CD1c-positive myeloid dendritic cell (primary cell): ENCODE data around the gene ORAI3.

Experiments
- DNase-seq: peaks from one replicate; pipeline ENCODE4 v3.0.0-alpha.2; 2016; ENCODE audit errors: extremely low spot score

ORAI3 gene

GRCh38 chr16:30948667-30949649 is at the start of gene ORAI3:
TSS of gene ORAI3 (plus strand) at chr16:30949068. CDS start at chr16:30949290, 222 bp downstream.
- peak; percentile 86 for DNase-seq

GRCh38 chr16:30899794-30900193 is 49.1 kb upstream of the ORAI3 start:
- no peak for DNase-seq

- no peak for DNase-seq
These were observed 48.3 kb upstream of the ORAI3 start for GRCh38 chr16:30900588-30900987.

- no peak for DNase-seq
These were observed 47.5 kb upstream of the ORAI3 start for GRCh38 chr16:30901201-30902028.

- DNase-seq: peak; percentile 84
These were observed 46.6 kb upstream of the ORAI3 start for GRCh38 chr16:30902029-30902972.

GRCh38 chr16:30903002-30903401 is 45.9 kb upstream of the ORAI3 start:
- DNase-seq: no peak

- DNase-seq: peak; percentile 82
These were observed 45.3 kb upstream of the ORAI3 start for GRCh38 chr16:30903596-30903995.

- no peak for DNase-seq
These were observed 44.6 kb upstream of the ORAI3 start for GRCh38 chr16:30904114-30904780.

GRCh38 chr16:30907064-30907463 is 41.8 kb upstream of the ORAI3 start:
- no peak for DNase-seq

GRCh38 chr16:30910427-30911029 is 38.3 kb upstream of the ORAI3 start:
- no peak for DNase-seq

- DNase-seq: no peak
These were observed 36.0 kb upstream of the ORAI3 start for GRCh38 chr16:30912794-30913412.

GRCh38 chr16:30914830-30915229 is 34.0 kb upstream of the ORAI3 start:
- no peak for DNase-seq

GRCh38 chr16:30918614-30919013 is 30.3 kb upstream of the ORAI3 start:
- no peak for DNase-seq

- DNase-seq: no peak
These were observed 28.0 kb upstream of the ORAI3 start for GRCh38 chr16:30920891-30921290.

- DNase-seq: no peak
These were observed 27.5 kb upstream of the ORAI3 start for GRCh38 chr16:30921459-30921747.

GRCh38 chr16:30921748-30922419 is 27.0 kb upstream of the ORAI3 start:
- DNase-seq: peak; percentile 91

GRCh38 chr16:30922420-30922959 is 26.4 kb upstream of the ORAI3 start:
- DNase-seq: peak; percentile 99

- peak; percentile 98 for DNase-seq
These were observed 25.8 kb upstream of the ORAI3 start for GRCh38 chr16:30922960-30923535.

- DNase-seq: no peak
These were observed 25.3 kb upstream of the ORAI3 start, which contains the start of gene FBXL19 for GRCh38 chr16:30923554-30924075. TSS of gene FBXL19 (plus strand) at chr16:30923572. CDS start at chr16:30925755, 2,183 bp downstream.
